NCI-H1105 (cell line): ENCODE results near the gene DISP2.

Experiments used
- DNase-seq: peaks from one replicate; lab custom pipeline; 2025; lab: John Stamatoyannopoulos, UW

DISP2 gene

GRCh38 chr15:40325700-40326099 is 32.3 kb upstream of the DISP2 start:
- no peak for DNase-seq

GRCh38 chr15:40327457-40327856 is 30.6 kb upstream of the DISP2 start:
- no peak for DNase-seq

- no peak for DNase-seq
Observed at GRCh38 chr15:40328176-40328575, 29.8 kb upstream of the DISP2 start.

- no peak for DNase-seq
Observed at GRCh38 chr15:40328751-40329150, 29.3 kb upstream of the DISP2 start.

- DNase-seq, result no peak
Observed at GRCh38 chr15:40329804-40330203, 28.2 kb upstream of the DISP2 start.

- peak; percentile 48 for DNase-seq
Observed at GRCh38 chr15:40330368-40330836, 27.6 kb upstream of the DISP2 start.

GRCh38 chr15:40331026-40331425 is 27.0 kb upstream of the DISP2 start:
- DNase-seq, result no peak

GRCh38 chr15:40331637-40332036 is 26.4 kb upstream of the DISP2 start:
- DNase-seq, result no peak

- DNase-seq, result no peak
Observed at GRCh38 chr15:40332113-40332781, 25.8 kb upstream of the DISP2 start.

GRCh38 chr15:40333922-40334492 is 24.0 kb upstream of the DISP2 start:
- DNase-seq, result no peak

GRCh38 chr15:40334541-40334940 is 23.5 kb upstream of the DISP2 start:
- no peak for DNase-seq

- no peak for DNase-seq
Observed at GRCh38 chr15:40334941-40335795, 22.9 kb upstream of the DISP2 start.

GRCh38 chr15:40335938-40336743 is 21.9 kb upstream of the DISP2 start:
- peak; percentile 80 for DNase-seq

- no peak for DNase-seq
Observed at GRCh38 chr15:40336744-40337122, 21.3 kb upstream of the DISP2 start.

GRCh38 chr15:40337597-40337996 is 20.4 kb upstream of the DISP2 start:
- no peak for DNase-seq

GRCh38 chr15:40338041-40338657 is 19.9 kb upstream of the DISP2 start:
- peak; percentile 28 for DNase-seq

GRCh38 chr15:40338921-40339620 is 18.9 kb upstream of the DISP2 start:
- DNase-seq, result no peak

GRCh38 chr15:40339621-40339945 is 18.4 kb upstream of the DISP2 start:
- no peak for DNase-seq

GRCh38 chr15:40340038-40340739 is 17.8 kb upstream of the DISP2 start:
- no peak for DNase-seq

- DNase-seq, result peak; percentile 72
Observed at GRCh38 chr15:40340740-40341400, 17.1 kb upstream of the DISP2 start, which contains the start of gene CCDC9B. CCDC9B (minus strand) TSS chr15:40340939; CDS start chr15:40340819, 120 bp downstream.
